Astrocyte of the spinal cord (primary cell): ENCODE data around the gene NDUFS7.

ENCODE experiments used
- DNase-seq: peaks from one replicate; pipeline ENCODE4 v3.0.0; 2011; ENCODE audit warnings: low read depth, low spot score
- H3K4me3 ChIP-seq: 2 replicates; pipeline ENCODE4 v1.5.1; 2011; ENCODE audit warnings: low read depth, mild to moderate bottlenecking, low read length, moderate library complexity
- in situ Hi-C: cut with HindIII; loops from 2 replicates; pipeline ENCODE4 v1.10.0; 2017; ENCODE audit warnings: low sequenced_read_pairs
- TF ChIP-seq, protein P1 (sequence below): IDR thresholded peaks from 2 replicates; pipeline ENCODE4 v1.5.1; 2012; ENCODE audit warnings: low read depth, mild to moderate bottlenecking, low read length, inconsistent platforms

NDUFS7 gene

DNA sequence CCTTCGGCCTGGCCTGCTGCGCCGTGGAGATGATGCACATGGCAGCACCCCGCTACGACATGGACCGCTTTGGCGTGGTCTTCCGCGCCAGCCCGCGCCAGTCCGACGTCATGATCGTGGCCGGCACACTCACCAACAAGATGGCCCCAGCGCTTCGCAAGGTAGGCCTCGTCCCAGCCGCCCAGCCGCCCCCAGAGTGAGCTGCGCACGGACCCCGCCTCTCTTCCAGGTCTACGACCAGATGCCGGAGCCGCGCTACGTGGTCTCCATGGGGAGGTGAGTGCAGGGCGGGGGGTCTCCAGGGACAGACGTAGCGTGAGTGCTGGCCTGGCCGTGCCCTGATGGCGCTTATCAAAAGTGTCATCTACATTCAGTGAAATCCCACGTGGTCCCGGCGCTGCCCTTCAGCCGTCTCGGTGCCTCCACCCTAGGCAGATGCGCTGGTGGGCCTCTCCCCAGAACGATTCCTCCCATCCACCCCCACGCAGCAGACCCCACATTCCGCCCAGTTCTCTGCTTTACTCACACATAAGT is 7.2 kb downstream of the NDUFS7 start:
- in situ Hi-C loops: no loop called here
- TF ChIP-seq, protein P1, sequence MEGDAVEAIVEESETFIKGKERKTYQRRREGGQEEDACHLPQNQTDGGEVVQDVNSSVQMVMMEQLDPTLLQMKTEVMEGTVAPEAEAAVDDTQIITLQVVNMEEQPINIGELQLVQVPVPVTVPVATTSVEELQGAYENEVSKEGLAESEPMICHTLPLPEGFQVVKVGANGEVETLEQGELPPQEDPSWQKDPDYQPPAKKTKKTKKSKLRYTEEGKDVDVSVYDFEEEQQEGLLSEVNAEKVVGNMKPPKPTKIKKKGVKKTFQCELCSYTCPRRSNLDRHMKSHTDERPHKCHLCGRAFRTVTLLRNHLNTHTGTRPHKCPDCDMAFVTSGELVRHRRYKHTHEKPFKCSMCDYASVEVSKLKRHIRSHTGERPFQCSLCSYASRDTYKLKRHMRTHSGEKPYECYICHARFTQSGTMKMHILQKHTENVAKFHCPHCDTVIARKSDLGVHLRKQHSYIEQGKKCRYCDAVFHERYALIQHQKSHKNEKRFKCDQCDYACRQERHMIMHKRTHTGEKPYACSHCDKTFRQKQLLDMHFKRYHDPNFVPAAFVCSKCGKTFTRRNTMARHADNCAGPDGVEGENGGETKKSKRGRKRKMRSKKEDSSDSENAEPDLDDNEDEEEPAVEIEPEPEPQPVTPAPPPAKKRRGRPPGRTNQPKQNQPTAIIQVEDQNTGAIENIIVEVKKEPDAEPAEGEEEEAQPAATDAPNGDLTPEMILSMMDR: no peak

DNA sequence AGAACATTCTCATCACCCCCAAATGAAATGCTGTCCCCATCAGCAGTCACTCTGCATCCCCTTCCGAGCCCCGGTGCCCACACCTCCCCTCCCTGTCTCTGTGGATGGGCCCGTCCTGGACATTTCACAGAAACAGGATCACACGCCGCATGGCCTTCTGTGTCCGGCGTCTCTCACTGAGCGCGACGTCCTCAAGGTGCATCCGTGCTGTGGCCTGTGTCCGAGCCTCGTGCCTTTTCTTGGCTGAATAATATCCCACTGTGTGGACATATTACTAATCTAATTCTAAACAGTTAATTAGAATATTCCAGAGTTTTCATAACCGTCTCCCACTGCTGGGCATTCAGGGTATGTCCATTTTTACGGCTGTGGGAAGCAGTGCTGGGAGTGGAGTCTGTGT is 8.7 kb downstream of the NDUFS7 start:
- TF ChIP-seq, protein P1: no peak
- in situ Hi-C loops: no loop called here

More for the DNA sequence above, 7.2 kb downstream of the NDUFS7 start:
- H3K4me3 ChIP-seq: no peak overlapping the region
- no peak for DNase-seq

DNA sequence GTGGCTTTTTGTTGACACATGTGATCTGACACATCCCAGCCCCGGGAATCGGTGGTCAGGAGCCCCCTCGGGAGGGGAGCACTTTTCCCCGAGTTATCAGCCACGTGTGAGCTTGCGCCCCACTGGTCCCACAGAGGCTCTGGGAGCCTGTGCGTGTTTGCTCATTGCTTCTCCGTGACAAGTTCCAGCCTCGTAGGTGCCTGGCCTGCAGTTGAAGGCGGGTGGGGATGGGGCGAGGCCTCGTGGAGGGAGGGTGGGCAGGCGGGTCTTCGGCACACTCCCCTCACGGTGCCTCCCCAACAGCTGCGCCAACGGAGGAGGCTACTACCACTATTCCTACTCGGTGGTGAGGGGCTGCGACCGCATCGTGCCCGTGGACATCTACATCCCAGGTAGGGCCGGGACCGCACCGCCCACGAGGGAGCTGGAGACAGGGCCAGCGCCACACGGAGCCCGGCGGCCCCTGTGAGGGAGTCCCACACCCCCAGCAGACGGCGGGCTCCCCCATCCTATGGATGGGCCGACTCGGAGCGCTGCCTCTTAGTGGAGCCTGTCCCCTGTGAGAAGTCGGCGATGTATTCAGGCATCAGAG is 9.3 kb downstream of the NDUFS7 start:
- in situ Hi-C loops: no loop called here
- DNase-seq: no peak
- TF ChIP-seq, protein P1: no peak

More for the DNA sequence above, 8.7 kb downstream of the NDUFS7 start:
- no peak overlapping the region for H3K4me3 ChIP-seq
- DNase-seq: no peak

DNA sequence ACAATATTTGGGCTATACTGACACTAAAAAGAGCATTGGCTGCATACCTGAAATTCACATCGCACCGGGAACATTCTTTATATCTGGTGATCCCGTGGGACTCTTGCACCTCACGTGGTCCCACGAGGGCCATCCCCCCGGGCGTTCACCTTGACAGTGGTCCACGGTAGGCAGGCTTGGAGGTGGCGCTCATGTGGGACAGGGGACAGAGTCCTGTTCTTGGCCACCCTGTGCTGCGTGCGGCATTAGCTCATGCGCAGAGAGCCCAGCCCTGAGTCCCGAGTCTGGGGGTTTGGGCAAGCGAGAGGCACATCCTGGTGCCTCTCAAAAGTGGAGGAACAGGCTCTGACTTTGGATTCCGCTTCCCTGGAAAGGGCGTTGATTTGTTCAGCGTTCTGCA is 10.1 kb downstream of the NDUFS7 start:
- in situ Hi-C loops: no loop called here
- no peak for DNase-seq
- TF ChIP-seq, protein P1: no peak
- no peak overlapping the region for H3K4me3 ChIP-seq

More for the DNA sequence above, 9.3 kb downstream of the NDUFS7 start:
- H3K4me3 ChIP-seq: no peak overlapping the region

DNA sequence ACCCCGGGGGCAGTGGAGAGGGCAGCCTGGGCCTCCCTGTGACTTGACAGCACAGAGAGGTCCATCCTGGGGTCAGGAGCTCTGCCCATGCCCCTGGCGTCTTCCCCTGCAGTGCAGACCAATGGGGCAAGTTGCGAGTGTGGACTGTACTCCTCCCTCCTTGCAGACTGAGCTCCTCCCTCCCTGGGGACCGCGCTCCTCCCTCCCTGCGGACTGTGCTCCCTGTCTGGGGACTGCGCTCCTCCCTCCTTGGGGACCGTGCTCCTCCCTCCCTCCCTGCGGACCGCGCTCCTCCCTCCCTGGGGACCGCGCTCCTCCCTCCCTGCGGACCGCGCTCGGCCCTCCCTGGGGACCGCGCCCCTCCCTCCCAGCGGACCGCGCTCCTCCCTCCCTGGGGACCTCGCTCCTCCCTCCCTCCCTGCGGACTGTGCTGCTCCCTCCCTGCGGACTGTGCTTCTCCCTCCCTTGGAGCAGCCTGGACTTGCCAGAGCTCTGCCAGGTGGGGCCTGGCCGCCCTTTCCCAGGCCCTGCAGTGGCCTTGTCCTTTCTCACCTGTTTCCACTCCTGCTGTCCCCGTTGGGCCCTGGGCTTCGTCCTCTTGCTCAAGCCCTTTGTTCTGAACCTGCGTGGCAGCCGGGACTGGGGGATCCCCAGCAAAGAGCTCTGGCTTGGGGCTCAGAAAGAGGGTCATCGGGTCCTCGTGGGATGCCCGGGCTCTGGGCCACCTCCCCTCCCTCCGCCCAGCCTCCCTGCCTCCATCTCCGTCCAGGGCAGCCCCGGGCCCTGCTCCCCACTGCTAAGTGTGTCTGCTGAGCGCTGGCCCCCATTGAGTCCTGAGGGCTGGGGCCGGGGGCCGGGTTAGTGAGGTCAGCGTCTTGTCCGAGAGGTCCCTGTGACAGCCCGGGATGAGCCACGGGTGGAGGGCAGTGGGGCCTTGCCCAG is 10.8 kb downstream of the NDUFS7 start:
- in situ Hi-C loops: no loop called here
- TF ChIP-seq, protein P1: no peak
- H3K4me3 ChIP-seq: no peak overlapping the region
- no peak for DNase-seq

DNA sequence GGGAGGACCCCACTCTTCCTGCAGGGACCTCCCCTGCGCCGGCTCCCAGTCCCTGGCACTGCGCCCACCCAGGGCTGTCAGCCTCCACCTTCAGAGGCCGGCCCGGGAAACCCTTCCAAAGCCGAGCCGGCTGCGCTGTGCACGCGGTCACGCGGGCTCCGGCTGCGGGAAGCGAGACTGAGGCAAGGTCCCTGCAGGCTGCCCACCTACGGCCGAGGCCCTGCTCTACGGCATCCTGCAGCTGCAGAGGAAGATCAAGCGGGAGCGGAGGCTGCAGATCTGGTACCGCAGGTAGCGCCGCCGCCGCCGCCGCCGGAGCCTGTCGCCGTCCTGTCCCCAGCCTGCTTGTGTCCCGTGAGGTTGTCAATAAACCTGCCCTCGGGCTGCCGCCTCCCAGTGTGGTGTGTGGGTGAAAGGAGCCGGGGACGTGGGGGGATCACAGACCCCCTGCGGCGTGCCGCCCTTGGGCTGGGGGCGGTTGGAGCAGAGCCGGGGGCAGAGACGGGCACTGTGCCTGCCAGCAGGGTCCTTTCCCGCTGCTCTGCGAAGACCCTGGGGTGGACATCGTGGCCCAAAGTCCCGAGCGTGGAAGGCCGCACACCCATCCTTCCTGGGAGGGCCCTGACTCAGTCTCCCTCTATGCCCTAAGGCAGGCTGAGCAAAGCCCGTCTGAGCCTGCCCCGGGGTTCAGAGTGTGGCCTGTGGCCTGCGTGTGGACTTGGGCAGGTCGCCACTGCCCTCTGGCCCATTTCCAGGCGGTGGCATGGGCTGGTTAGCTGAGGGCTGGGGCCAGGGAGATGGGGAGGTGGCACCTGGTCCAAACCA is 11.7 kb downstream of the NDUFS7 start:
- in situ Hi-C loops: no loop called here
- H3K4me3 ChIP-seq: no peak overlapping the region

More for the DNA sequence above, 11.7 kb downstream of the NDUFS7 start:
- DNase-seq: no peak
- TF ChIP-seq, protein P1: no peak
